Measurements from ENCODE around the gene ZSCAN9. TPM values are rescaled to one million over a fixed set of nuclear protein-coding genes. Genes with fewer than 3 reads are reported as not detected.

ZSCAN9 gene
- total and polyA plus RNA-seq, 9 of the 15 experiments (the other 6 are each of a cell fraction or from before 2014, with no cell fraction given), result 18.8 to 48.9 (median 28.7) TPM

GRCh38 chr6:28252009-28252975, 27.2 kb downstream of the ZSCAN9 start, which contains the start of gene ZKSCAN4 (continued):
- peak; percentile 82; the same call in 1 of the 2 replicates for TF ChIP-seq ATF6 (CRISPR knock-in tag; IDR thresholded peaks at IDR 0.05)
- TF ChIP-seq FOXK2 (conservative IDR thresholded peaks at IDR 0.05 in 1 of 2, IDR thresholded peaks at IDR 0.05 in 1 of 2; ENCODE audit: low read depth in 2 of 2), result peak; percentile 62 to 82
- peak; percentile 52 for TF ChIP-seq ASH1L (IDR thresholded peaks at IDR 0.05; ENCODE audit: borderline replicate concordance, low read depth, partially characterized antibody)
- no peak for TF ChIP-seq ELK3 (CRISPR knock-in tag; IDR thresholded peaks at IDR 0.05)
- TF ChIP-seq LEF1 (IDR thresholded peaks at IDR 0.05), result peak; percentile 55; the same call in 1 of the 2 replicates
- 0 out of 2 replicates have a peak, but pooled peaks have one; percentile 10 for TF ChIP-seq ARID2 (IDR thresholded peaks at IDR 0.05)
- no peak for TF ChIP-seq SLC30A9 (CRISPR knock-in tag; IDR thresholded peaks at IDR 0.05)
- no peak for TF ChIP-seq ZKSCAN3 (CRISPR knock-in tag; IDR thresholded peaks at IDR 0.05)
- TF ChIP-seq USF2 (CRISPR knock-in tag; IDR thresholded peaks at IDR 0.05), result no peak
- TF ChIP-seq RBM15 (IDR thresholded peaks at IDR 0.05; ENCODE audit: insufficient read depth, low read length), result no peak
- TF ChIP-seq, protein P1, sequence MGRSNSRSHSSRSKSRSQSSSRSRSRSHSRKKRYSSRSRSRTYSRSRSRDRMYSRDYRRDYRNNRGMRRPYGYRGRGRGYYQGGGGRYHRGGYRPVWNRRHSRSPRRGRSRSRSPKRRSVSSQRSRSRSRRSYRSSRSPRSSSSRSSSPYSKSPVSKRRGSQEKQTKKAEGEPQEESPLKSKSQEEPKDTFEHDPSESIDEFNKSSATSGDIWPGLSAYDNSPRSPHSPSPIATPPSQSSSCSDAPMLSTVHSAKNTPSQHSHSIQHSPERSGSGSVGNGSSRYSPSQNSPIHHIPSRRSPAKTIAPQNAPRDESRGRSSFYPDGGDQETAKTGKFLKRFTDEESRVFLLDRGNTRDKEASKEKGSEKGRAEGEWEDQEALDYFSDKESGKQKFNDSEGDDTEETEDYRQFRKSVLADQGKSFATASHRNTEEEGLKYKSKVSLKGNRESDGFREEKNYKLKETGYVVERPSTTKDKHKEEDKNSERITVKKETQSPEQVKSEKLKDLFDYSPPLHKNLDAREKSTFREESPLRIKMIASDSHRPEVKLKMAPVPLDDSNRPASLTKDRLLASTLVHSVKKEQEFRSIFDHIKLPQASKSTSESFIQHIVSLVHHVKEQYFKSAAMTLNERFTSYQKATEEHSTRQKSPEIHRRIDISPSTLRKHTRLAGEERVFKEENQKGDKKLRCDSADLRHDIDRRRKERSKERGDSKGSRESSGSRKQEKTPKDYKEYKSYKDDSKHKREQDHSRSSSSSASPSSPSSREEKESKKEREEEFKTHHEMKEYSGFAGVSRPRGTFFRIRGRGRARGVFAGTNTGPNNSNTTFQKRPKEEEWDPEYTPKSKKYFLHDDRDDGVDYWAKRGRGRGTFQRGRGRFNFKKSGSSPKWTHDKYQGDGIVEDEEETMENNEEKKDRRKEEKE (IDR thresholded peaks at IDR 0.05; ENCODE audit: borderline replicate concordance in 1 of 2, control insufficient read depth in 1 of 2, low read depth in 2 of 2, low read length in 1 of 2), result peak in 1 of 2 experiments; percentile 95; a peak in 2 of 4 replicates

Data from K562 (cell line).